Ureter (tissue), 1 donor: Measurements from ENCODE around the gene ITGAV. TPM values are rescaled to one million over a fixed set of nuclear protein-coding genes. Genes with fewer than 3 reads are reported as not detected.

Experiments used
- DNase-seq: peaks from one replicate; pipeline ENCODE4 v3.0.0-alpha.2; 2020; ENCODE audit warnings: low spot score
- total RNA-seq: library from RNA; stranded (reverse); gene quantifications from one replicate; pipeline ENCODE4 v1.2.4, GENCODE V29; 2023
- donor health status: DM: yes; HTN: yes; CAD: no.

The ITGAV gene
- total RNA-seq, 1 donor from 2014 or later, result 60.1 TPM

- DNase-seq, result no peak
Observed at GRCh38 chr2:186670831-186671230, 81.0 kb downstream of the ITGAV start.

GRCh38 chr2:186675380-186675779 is 85.5 kb downstream of the ITGAV start:
- DNase-seq, result no peak

GRCh38 chr2:186683341-186683740 is 93.5 kb downstream of the ITGAV start:
- no peak for DNase-seq

- DNase-seq, result no peak
Observed at GRCh38 chr2:186687807-186688211, 98.0 kb downstream of the ITGAV start.

GRCh38 chr2:186688813-186689212 is 99.0 kb downstream of the ITGAV start:
- DNase-seq, result no peak

- DNase-seq, result no peak
Observed at GRCh38 chr2:186690786-186691185, 100.9 kb downstream of the ITGAV start.

GRCh38 chr2:186691231-186691630 is 101.4 kb downstream of the ITGAV start:
- no peak for DNase-seq

- no peak for DNase-seq
Observed at GRCh38 chr2:186691900-186692299, 102.0 kb downstream of the ITGAV start.

GRCh38 chr2:186693446-186693832 is 103.6 kb downstream of the ITGAV start:
- DNase-seq, result no peak

GRCh38 chr2:186695081-186695756 is 105.4 kb downstream of the ITGAV start:
- DNase-seq, result no peak

GRCh38 chr2:186696290-186696689 is 106.4 kb downstream of the ITGAV start:
- DNase-seq, result no peak

GRCh38 chr2:186696804-186697203 is 106.9 kb downstream of the ITGAV start:
- no peak for DNase-seq

- DNase-seq, result no peak
Observed at GRCh38 chr2:186697536-186697935, 107.7 kb downstream of the ITGAV start.

- no peak for DNase-seq
Observed at GRCh38 chr2:186699742-186700141, 109.9 kb downstream of the ITGAV start.

- DNase-seq, result no peak
Observed at GRCh38 chr2:186702006-186702405, 112.2 kb downstream of the ITGAV start.

- no peak for DNase-seq
Observed at GRCh38 chr2:186702501-186702900, 112.6 kb downstream of the ITGAV start.

- DNase-seq, result no peak
Observed at GRCh38 chr2:186704897-186705296, 115.0 kb downstream of the ITGAV start.

GRCh38 chr2:186709529-186710450 is 119.9 kb downstream of the ITGAV start:
- DNase-seq, result no peak

GRCh38 chr2:186713691-186714090 is 123.8 kb downstream of the ITGAV start:
- no peak for DNase-seq

GRCh38 chr2:186714611-186715010 is 124.8 kb downstream of the ITGAV start:
- no peak for DNase-seq

GRCh38 chr2:186716004-186716403 is 126.1 kb downstream of the ITGAV start:
- no peak for DNase-seq

- DNase-seq, result no peak
Observed at GRCh38 chr2:186716899-186717298, 127.0 kb downstream of the ITGAV start.
